GM10266 (cell line): Measurements from ENCODE around the gene LRFN2.

Source experiments
- DNase-seq: peaks from one replicate; pipeline ENCODE4 v3.0.0; 2012; ENCODE audit errors: extremely low spot score
- CTCF ChIP-seq: IDR thresholded peaks from 2 replicates; pipeline ENCODE4 v1.5.1; 2012; ENCODE audit warnings: mild to moderate bottlenecking, low read depth; ENCODE audit not compliant: control insufficient read depth, insufficient read depth; ENCODE audit errors: missing control alignments

The LRFN2 gene

GRCh38 chr6:40343318-40343876 lies 243.8 kb downstream of the LRFN2 start:
- DNase-seq: no peak
- no peak for TF ChIP-seq CTCF

GRCh38 chr6:40342723-40343122 lies 244.4 kb downstream of the LRFN2 start:
- no peak for DNase-seq
- no peak for TF ChIP-seq CTCF

GRCh38 chr6:40341726-40342125 lies 245.4 kb downstream of the LRFN2 start:
- no peak for TF ChIP-seq CTCF
- DNase-seq: no peak
